Measurements from ENCODE around the gene PTCH2.
"Not testable (repeated sequence)": the region's sequence is repeated elsewhere in the genome, so short reads cannot be mapped to it uniquely, and the experiment has no call there.

Gene PTCH2

GRCh38 chr1:44819608-44820327 is 23.3 kb downstream of the PTCH2 start:
- peak; percentile 86 for DNase-seq

- DNase-seq, result no peak
These were observed 23.9 kb downstream of the PTCH2 start for GRCh38 chr1:44819196-44819607.

- no peak for DNase-seq
These were observed 25.1 kb downstream of the PTCH2 start for GRCh38 chr1:44817771-44818495.

- no peak for DNase-seq
These were observed 25.7 kb downstream of the PTCH2 start for GRCh38 chr1:44817307-44817706.

- DNase-seq, result not testable (repeated sequence)
These were observed 27.1 kb downstream of the PTCH2 start for GRCh38 chr1:44815926-44816325.

GRCh38 chr1:44812822-44813543 is 30.1 kb downstream of the PTCH2 start:
- no peak for DNase-seq

- DNase-seq, result no peak
These were observed 31.8 kb downstream of the PTCH2 start for GRCh38 chr1:44811234-44811633.

- DNase-seq, result not testable (repeated sequence)
These were observed 32.3 kb downstream of the PTCH2 start for GRCh38 chr1:44810762-44811105.

GRCh38 chr1:44810101-44810761 is 32.8 kb downstream of the PTCH2 start:
- peak; percentile 28 for DNase-seq

GRCh38 chr1:44808938-44809917 is 33.8 kb downstream of the PTCH2 start:
- peak; percentile 93 for DNase-seq

GRCh38 chr1:44808063-44808937 is 34.8 kb downstream of the PTCH2 start, which contains the start of gene BTBD19:
TSS of gene BTBD19 (plus strand) at chr1:44808523. CDS start at chr1:44808821, 298 bp downstream.
- DNase-seq, result peak; percentile 26

GRCh38 chr1:44807364-44808062 is 35.5 kb downstream of the PTCH2 start:
- DNase-seq, result peak; percentile 95

- no peak for DNase-seq
These were observed 36.2 kb downstream of the PTCH2 start, which contains the start of gene DYNLT4 for GRCh38 chr1:44806704-44807363. TSS of gene DYNLT4 (minus strand) at chr1:44807351. CDS start at chr1:44806668, 683 bp downstream.

- peak; percentile 48 for DNase-seq
These were observed 36.9 kb downstream of the PTCH2 start for GRCh38 chr1:44806025-44806703.

GRCh38 chr1:44805311-44806024 is 37.6 kb downstream of the PTCH2 start:
- peak; percentile 16 for DNase-seq

GRCh38 chr1:44803312-44804095 is 39.5 kb downstream of the PTCH2 start:
- DNase-seq, result no peak

- DNase-seq, result no peak
These were observed 40.1 kb downstream of the PTCH2 start for GRCh38 chr1:44803062-44803311.

Data from central memory CD4-positive, alpha-beta T cell (primary cell).